HG03060 (cell line): ENCODE results near the gene FBXO48.

Source experiments
- ATAC-seq: cut with Tn5 transposase; IDR thresholded peaks from one replicate; pipeline ENCODE4 v1.9.1; 2021; ENCODE audit warnings: low read depth, moderate number of reproducible peaks; ENCODE audit not compliant: unreplicated experiment

Gene FBXO48

DNA sequence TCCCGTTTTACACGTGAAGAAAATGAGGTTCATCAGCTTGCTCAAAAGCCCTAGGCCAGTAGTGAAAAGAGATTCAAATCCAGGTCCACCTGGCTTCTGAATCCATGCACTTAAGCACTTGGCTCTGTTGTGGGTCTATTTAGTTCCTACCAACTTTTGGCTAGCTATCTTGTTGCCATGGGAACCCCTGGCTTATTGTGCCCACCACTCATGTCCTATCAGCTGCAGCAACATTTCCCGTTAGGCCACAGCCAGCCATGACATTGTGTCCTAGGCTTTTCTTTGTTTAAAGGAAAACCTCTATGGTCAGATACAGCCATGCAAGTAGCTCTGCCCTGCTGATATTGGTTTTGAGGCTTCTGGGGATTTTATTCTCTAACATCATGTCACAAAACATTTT, 52.2 kb downstream of the FBXO48 start:
- no peak for ATAC-seq

DNA sequence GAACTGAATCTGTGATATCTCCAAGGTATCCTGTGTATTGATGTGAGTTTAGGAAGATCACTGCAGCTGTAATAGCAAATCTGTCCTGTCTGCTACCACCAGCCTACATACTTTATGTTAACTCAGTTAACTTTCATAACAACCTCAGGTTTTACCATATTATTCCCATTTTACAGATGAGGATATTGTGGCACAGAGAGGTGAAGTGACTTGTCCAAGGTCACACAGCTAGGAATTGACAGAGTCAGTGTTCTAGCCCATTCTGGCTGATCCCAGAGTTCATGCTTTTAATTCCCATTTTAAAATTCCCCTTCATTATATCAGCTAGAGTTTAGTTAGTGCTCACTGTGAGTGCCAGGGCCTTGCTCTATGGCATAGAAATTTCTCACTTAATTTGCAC, 52.6 kb downstream of the FBXO48 start:
- no peak for ATAC-seq

DNA sequence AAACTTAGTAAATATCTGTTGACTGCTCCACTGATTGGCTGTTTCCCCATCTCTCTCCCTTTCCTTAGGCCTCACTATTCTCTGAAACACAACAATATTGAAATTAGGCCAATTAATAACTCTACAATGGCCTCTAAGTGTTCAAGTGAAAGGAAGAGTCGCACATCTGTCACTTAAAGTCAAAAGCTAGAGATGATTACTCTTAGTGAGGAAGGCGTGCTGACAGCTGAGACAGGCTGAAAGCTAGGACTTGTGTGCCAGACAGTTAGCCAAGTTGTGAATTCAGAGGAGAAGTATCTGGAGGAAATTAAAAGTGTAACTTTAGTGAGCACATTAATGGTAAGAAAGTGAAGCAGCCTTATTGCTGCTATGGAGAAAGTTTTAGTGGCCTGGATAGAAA, 53.6 kb downstream of the FBXO48 start:
- no peak for ATAC-seq

DNA sequence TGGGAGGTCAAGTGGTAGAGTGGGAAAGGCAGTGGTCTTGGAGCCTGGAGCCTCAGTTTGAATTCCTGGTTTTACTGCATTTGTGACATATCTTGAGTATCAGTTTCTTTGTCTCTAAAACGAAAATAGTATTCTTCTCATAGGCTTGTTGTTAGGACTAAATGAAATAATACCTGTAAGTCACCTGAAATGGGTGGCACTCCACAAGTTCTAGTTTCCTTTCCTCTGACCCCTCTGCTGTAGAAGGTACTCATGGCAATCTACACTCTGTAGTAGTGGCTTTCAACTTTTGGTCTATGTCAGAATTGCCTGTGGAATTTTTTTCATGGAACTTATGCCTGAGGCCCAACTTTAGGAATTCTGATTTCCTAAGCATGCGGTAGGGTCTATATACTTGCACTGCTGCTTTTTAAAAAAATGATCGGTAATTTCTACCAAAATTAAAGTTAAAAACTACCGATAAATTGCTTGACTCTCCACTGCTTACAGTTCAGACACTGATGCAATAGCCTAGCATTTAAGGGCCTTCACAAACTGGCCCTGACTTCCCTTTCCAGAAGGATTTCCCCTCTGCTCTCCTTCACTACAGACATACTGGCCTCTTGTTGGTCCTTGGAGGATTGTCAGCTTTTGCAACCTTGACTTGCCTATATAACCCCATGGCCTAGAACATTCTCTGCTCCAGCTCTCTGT, 54.8 kb downstream of the FBXO48 start:
- peak; percentile 19 for ATAC-seq

DNA sequence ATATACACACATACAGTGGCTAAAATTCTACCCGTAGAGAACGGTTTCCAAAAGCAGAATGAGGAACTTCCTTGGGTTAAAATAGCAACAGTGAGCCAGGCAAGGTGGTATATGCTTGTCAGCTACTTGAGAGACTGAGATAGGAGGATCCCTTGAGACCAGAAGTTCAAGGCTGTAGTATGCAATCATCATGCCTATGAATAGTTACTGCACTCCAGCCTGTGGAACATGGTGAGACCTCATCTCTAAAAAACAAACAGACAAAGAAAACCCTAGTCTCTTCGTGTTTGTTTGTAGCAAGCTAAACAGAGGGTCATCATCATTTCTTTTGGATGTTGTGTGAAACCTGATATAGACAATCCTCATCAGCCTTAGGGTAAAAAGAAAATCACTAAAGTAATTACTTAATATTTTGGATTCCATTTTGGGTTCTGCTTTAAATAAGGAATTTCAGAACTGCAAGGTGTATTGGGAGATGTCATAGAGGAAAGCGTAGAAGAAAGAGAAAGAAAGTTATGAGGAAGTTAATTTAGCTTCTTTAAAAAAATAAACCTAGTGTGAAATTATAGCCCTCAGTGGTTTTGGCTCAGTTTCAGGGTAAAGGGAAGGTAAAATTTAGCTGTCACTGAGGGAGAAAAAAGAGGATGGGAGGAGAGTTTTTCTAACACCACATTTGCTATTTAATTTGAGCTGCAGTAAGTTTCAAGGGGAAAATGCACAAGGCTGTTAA, 55.5 kb downstream of the FBXO48 start:
- ATAC-seq, result peak; percentile 87
